Mucosa of rectum (tissue), 2 donors: ENCODE measurements around the gene LITAF.

Experiments
- H3K27ac ChIP-seq, 2 donors: one replicate each; pipeline ENCODE4 v1.7.0; 2013; ENCODE audit warnings: inconsistent platforms in 2 of 2, low read depth in 2 of 2, low read length in 2 of 2
- H3K27me3 ChIP-seq, 2 donors: one replicate each; pipeline ENCODE4 v1.7.0; 2013; ENCODE audit warnings: low read length in 2 of 2; ENCODE audit not compliant: control insufficient read depth in 2 of 2, insufficient read depth in 2 of 2
- H3K36me3 ChIP-seq, 2 donors: one replicate each; pipeline ENCODE4 v1.7.0; 2013; ENCODE audit warnings: low read length in 2 of 2; ENCODE audit not compliant: control insufficient read depth in 2 of 2, insufficient read depth in 2 of 2
- H3K4me1 ChIP-seq, 2 donors: one replicate each; pipeline ENCODE4 v1.7.0; 2013; ENCODE audit warnings: low read length in 2 of 2, mild to moderate bottlenecking in 1 of 2; ENCODE audit not compliant: control insufficient read depth in 2 of 2, insufficient read depth in 2 of 2
- H3K4me3 ChIP-seq, 2 donors: one replicate each; pipeline ENCODE4 v1.7.0; 2013; ENCODE audit warnings: low read length in 2 of 2
- H3K9ac ChIP-seq, 2 donors: one replicate each; pipeline ENCODE4 v1.7.0; 2013; ENCODE audit warnings: low read length in 2 of 2, low read depth in 1 of 2, mild to moderate bottlenecking in 1 of 2
- H3K9me3 ChIP-seq, 2 donors: one replicate each; pipeline ENCODE4 v1.7.0; 2013; ENCODE audit warnings: low read length in 2 of 2; ENCODE audit not compliant: control insufficient read depth in 2 of 2
- donor health status: healthy.
- donor health status: Normal muscosa, but diverticular disease.

Gene LITAF

GRCh38 chr16:11630046-11630767 lies 43.5 kb upstream of the LITAF start:
- no peaks in the 10 kb centered on the region for H3K9me3 ChIP-seq
- H3K4me3 ChIP-seq, result no peak overlapping the region
- H3K9ac ChIP-seq, result peak overlapping the region in 1 of 2 donors; percentile 6
- no peaks in the 10 kb centered on the region for H3K27me3 ChIP-seq
- no peaks in the 10 kb centered on the region for H3K36me3 ChIP-seq
- H3K4me1 ChIP-seq, result peaks cover 7 to 13% of the 10 kb centered on the region in 2 donors
- peak overlapping the region; percentile 47 to 63 for H3K27ac ChIP-seq

- Histone ChIP-seq H3K4me1 (peaks cover 3 to 10% of the 10 kb centered on the region in 2 donors), H3K27me3 (no peaks in the 10 kb centered on the region), H3K27ac (peak overlapping the region; percentile 47 to 63), H3K36me3 (no peaks in the 10 kb centered on the region), H3K9ac (peak overlapping the region in 1 of 2 donors; percentile 47), H3K9me3 (no peaks in the 10 kb centered on the region), H3K4me3 (no peak overlapping the region)
These were observed 42.6 kb upstream of the LITAF start for GRCh38 chr16:11629071-11630030.

GRCh38 chr16:11627822-11628457 lies 41.2 kb upstream of the LITAF start:
- Histone ChIP-seq H3K4me3 (no peak overlapping the region), H3K36me3 (no peaks in the 10 kb centered on the region), H3K9ac (no peak overlapping the region), H3K4me1 (peaks cover 0 to 5% of the 10 kb centered on the region in 2 donors), H3K9me3 (no peaks in the 10 kb centered on the region), H3K27me3 (no peaks in the 10 kb centered on the region), H3K27ac (no peak overlapping the region)

- H3K9ac ChIP-seq, result no peak overlapping the region
- no peaks in the 10 kb centered on the region for H3K9me3 ChIP-seq
- H3K27me3 ChIP-seq, result no peaks in the 10 kb centered on the region
- no peak overlapping the region for H3K4me3 ChIP-seq
- peaks cover under 1 to 3% of the 10 kb centered on the region in 2 donors for H3K4me1 ChIP-seq
- H3K27ac ChIP-seq, result no peak overlapping the region
- no peaks in the 10 kb centered on the region for H3K36me3 ChIP-seq
These were observed 40.6 kb upstream of the LITAF start for GRCh38 chr16:11627292-11627663.

- Histone ChIP-seq H3K27me3 (no peaks in the 10 kb centered on the region), H3K9ac (no peak overlapping the region), H3K9me3 (no peaks in the 10 kb centered on the region), H3K4me3 (no peak overlapping the region), H3K4me1 (peaks cover 5 to 6% of the 10 kb centered on the region in 2 donors), H3K27ac (no peak overlapping the region), H3K36me3 (no peaks in the 10 kb centered on the region)
These were observed 40.1 kb upstream of the LITAF start for GRCh38 chr16:11626657-11627291.

GRCh38 chr16:11625769-11626168 lies 39.0 kb upstream of the LITAF start:
- Histone ChIP-seq H3K4me3 (no peak overlapping the region), H3K27ac (no peak overlapping the region)

GRCh38 chr16:11624636-11625607 lies 38.2 kb upstream of the LITAF start:
- Histone ChIP-seq H3K9me3 (peaks cover 0 to 2% of the 10 kb centered on the region in 2 donors), H3K9ac (peak overlapping the region in 1 of 2 donors; percentile 52), H3K36me3 (no peaks in the 10 kb centered on the region), H3K4me1 (peaks cover 6 to 7% of the 10 kb centered on the region in 2 donors), H3K4me3 (no peak overlapping the region), H3K27ac (peak overlapping the region in 1 of 2 donors; percentile 72), H3K27me3 (no peaks in the 10 kb centered on the region)

More at GRCh38 chr16:11625769-11626168, 39.0 kb upstream of the LITAF start:
- H3K27me3 ChIP-seq, result no peaks in the 10 kb centered on the region
- peaks cover 5 to 6% of the 10 kb centered on the region in 2 donors for H3K4me1 ChIP-seq
- no peak overlapping the region for H3K9ac ChIP-seq
- H3K9me3 ChIP-seq, result no peaks in the 10 kb centered on the region
- no peaks in the 10 kb centered on the region for H3K36me3 ChIP-seq

GRCh38 chr16:11624205-11624604 lies 37.5 kb upstream of the LITAF start:
- Histone ChIP-seq H3K4me1 (peaks cover 6 to 9% of the 10 kb centered on the region in 2 donors), H3K9me3 (peaks cover 0 to 2% of the 10 kb centered on the region in 2 donors)

More at GRCh38 chr16:11624205-11624604, 37.5 kb upstream of the LITAF start:
- H3K27me3 ChIP-seq, result no peaks in the 10 kb centered on the region
- no peaks in the 10 kb centered on the region for H3K36me3 ChIP-seq
- H3K4me3 ChIP-seq, result no peak overlapping the region
- peak overlapping the region in 1 of 2 donors; percentile 72 for H3K27ac ChIP-seq
- no peak overlapping the region for H3K9ac ChIP-seq
